HL-60/S4 treated with retinoic acid at 250 ng/mL for 4 days and 3 days (cell line): ENCODE measurements around the gene HUS1.

Experiments used
- in situ Hi-C: fragments of 300-500 bp; cut with MboI; formaldehyde crosslinking; loops from 2 replicates; pipeline ENCODE4 v1.7.0; 2022; ENCODE audit warnings: low sequenced_read_pairs

Gene HUS1

GRCh38 chr7:47980648-47981047, 1.2 kb upstream of the HUS1 start:
- in situ Hi-C loops = loop anchor here (10.0 kb wide), 1 partner anchor 114 kb away; no protein-coding TSS in a partner anchor

- in situ Hi-C loops = loop anchor here (10.0 kb wide), 1 partner anchor 115 kb away; no protein-coding TSS in a partner anchor
Measured at GRCh38 chr7:47979832-47980181, 392 bp upstream of the HUS1 start.

- in situ Hi-C loops = no loop called here
Measured at GRCh38 chr7:47978790-47979144, 648 bp downstream of the HUS1 start.

GRCh38 chr7:47973739-47974138, 5.7 kb downstream of the HUS1 start:
- in situ Hi-C loops = no loop called here

GRCh38 chr7:47970761-47971160, 8.7 kb downstream of the HUS1 start:
- in situ Hi-C loops = no loop called here

- in situ Hi-C loops = no loop called here
Measured at GRCh38 chr7:47968847-47969774, 10.3 kb downstream of the HUS1 start.

- in situ Hi-C loops = no loop called here
Measured at GRCh38 chr7:47967708-47968107, 11.7 kb downstream of the HUS1 start.

- in situ Hi-C loops = no loop called here
Measured at GRCh38 chr7:47967123-47967522, 12.3 kb downstream of the HUS1 start.

- in situ Hi-C loops = no loop called here
Measured at GRCh38 chr7:47965456-47965855, 14.0 kb downstream of the HUS1 start.

GRCh38 chr7:47962262-47962661, 17.2 kb downstream of the HUS1 start:
- in situ Hi-C loops = no loop called here

- in situ Hi-C loops = no loop called here
Measured at GRCh38 chr7:47957156-47957555, 22.3 kb downstream of the HUS1 start.

GRCh38 chr7:47956220-47956619, 23.2 kb downstream of the HUS1 start:
- in situ Hi-C loops = no loop called here

GRCh38 chr7:47954231-47954911, 25.0 kb downstream of the HUS1 start:
- in situ Hi-C loops = no loop called here

- in situ Hi-C loops = no loop called here
Measured at GRCh38 chr7:47953822-47954221, 25.6 kb downstream of the HUS1 start.

GRCh38 chr7:47952224-47952623, 27.2 kb downstream of the HUS1 start:
- in situ Hi-C loops = no loop called here

- in situ Hi-C loops = no loop called here
Measured at GRCh38 chr7:47951374-47951773, 28.0 kb downstream of the HUS1 start.

GRCh38 chr7:47950714-47951113, 28.7 kb downstream of the HUS1 start:
- in situ Hi-C loops = no loop called here

GRCh38 chr7:47949703-47950102, 29.7 kb downstream of the HUS1 start:
- in situ Hi-C loops = loop anchor here (10.0 kb wide), 1 partner anchor 165 kb away; no protein-coding TSS in a partner anchor

GRCh38 chr7:47948141-47948790, 31.1 kb downstream of the HUS1 start, which contains the start of gene PKD1L1:
PKD1L1 (minus strand) TSS chr7:47948466; CDS start chr7:47948440, 26 bp downstream.
- in situ Hi-C loops = loop anchor here (10.0 kb wide), 1 partner anchor 167 kb away; no protein-coding TSS in a partner anchor

GRCh38 chr7:47947355-47947749, 32.1 kb downstream of the HUS1 start:
- in situ Hi-C loops = loop anchor here (10.0 kb wide), 1 partner anchor 167 kb away; no protein-coding TSS in a partner anchor
